ENCODE results near the gene PCSK1.
A peak's percentile ranks its signal among the peaks of the same experiment; 100 is the strongest.
"Not testable (repeated sequence)": the region's sequence is repeated elsewhere in the genome, so short reads cannot be mapped to it uniquely, and the experiment has no call there.

Gene PCSK1

DNA sequence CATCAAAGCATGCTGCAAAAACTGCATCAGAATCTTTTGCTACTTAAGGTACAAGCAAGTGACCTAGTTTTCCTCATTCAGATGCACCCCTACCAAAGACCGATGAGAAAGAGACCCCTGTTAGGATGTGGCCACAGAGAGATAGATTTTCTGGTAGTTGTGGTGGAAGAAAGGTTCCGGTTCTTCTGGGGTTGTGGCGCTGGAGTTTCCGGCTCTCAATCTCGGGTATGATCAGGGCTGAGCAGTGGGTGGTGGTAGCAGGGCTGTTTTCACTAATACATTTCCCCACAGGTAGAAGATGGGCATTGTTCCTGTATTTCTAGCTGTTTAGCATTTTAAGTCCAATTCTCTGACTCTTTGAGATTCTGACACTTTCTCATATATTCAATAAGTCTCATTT is 58.4 kb downstream of the PCSK1 start:
- H3K4me3 ChIP-seq (ENCODE audit: low read depth, low read length), result no peak overlapping the region
- no peaks in the 10 kb centered on the region for H3K36me3 ChIP-seq (ENCODE audit: insufficient read depth, low read length)
- no peak overlapping the region for H3K27ac ChIP-seq (ENCODE audit: low read depth, low read length)
- no peaks in the 10 kb centered on the region for H3K4me1 ChIP-seq (ENCODE audit: control insufficient read depth, insufficient read depth, low read length, unreplicated experiment)
- no peaks in the 10 kb centered on the region for H3K27me3 ChIP-seq (ENCODE audit: insufficient read depth, low read length)
- no peak overlapping the region for H2AFZ ChIP-seq (ENCODE audit: low read length, unreplicated experiment)
- H3K79me2 ChIP-seq (ENCODE audit: control insufficient read depth, insufficient read depth, low read length, unreplicated experiment), result no peaks in the 10 kb centered on the region

DNA sequence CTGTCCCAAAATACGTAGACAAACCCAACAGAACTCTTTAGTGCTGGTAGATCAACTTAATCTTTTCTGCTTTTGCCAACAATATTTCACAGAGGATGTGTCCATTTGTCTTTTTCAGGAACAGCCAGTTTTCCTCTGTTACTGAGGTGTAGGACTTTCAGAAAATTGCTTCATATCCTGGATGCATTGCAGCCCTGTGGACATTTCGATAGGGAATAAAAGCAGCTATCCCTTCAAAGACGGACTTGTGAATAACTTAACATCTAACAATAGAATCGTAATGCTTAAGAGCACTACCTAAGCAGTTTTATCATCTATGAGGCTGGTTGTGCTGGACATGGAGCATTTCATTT is 59.7 kb downstream of the PCSK1 start:
- Histone ChIP-seq H3K4me1 (ENCODE audit: control insufficient read depth, insufficient read depth, low read length, unreplicated experiment) (no peaks in the 10 kb centered on the region), H3K79me2 (ENCODE audit: control insufficient read depth, insufficient read depth, low read length, unreplicated experiment) (no peaks in the 10 kb centered on the region), H3K4me3 (ENCODE audit: low read depth, low read length) (no peak overlapping the region), H3K36me3 (ENCODE audit: insufficient read depth, low read length) (no peaks in the 10 kb centered on the region), H2AFZ (ENCODE audit: low read length, unreplicated experiment) (no peak overlapping the region), H3K27me3 (ENCODE audit: insufficient read depth, low read length) (no peaks in the 10 kb centered on the region), H3K27ac (ENCODE audit: low read depth, low read length) (no peak overlapping the region)

DNA sequence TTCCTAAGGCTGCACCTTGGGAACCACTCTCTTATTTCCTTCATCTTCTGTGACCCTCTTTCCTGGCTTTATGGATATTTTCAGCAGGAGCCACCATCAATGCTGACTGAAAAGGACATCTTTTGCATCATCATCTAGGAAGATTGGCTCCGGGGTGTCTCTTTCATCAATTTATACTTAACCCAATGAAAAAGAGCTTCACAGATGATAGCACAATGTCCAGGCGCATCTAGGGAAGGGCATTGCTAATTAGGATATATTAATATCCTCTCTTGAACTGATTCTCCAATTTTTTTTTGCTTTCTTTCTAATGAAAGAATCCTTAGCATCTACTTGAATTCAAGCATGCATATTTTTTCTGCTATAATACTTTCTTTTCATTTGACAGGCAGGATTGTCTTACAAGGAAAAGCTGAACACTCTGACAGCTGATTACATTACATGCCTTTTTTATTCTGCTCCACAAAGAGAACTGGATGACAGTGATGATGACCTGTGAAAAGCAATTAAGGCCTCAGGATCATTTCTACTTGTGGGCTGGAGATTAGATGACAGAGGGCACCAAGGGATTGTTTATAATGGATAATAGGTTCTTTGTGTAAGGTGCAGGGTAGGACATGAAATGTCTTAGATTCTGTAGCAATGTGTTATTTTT is 60.2 kb downstream of the PCSK1 start:
- Histone ChIP-seq H3K36me3 (ENCODE audit: insufficient read depth, low read length) (no peaks in the 10 kb centered on the region), H3K4me3 (ENCODE audit: low read depth, low read length) (no peak overlapping the region)

DNA sequence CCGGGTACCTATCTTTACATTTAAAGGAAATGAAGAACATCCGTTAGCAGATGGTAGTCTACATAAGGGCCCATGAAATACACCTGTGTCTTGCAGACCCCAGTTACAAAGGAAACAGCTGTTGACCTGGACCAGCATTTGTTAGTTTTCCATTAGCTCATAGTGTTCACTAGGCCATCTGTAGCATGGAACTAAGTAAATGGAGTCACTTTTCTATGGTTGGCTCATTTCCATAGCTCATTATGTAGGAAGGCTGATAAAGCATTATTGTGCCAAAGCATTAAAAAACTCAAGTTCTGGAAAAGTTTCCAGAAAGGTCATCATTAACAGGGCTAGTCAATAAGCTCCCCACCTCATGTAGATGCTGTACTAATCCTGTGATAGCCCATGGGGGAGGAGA is 62.1 kb downstream of the PCSK1 start:
- no peaks in the 10 kb centered on the region for H3K27me3 ChIP-seq (ENCODE audit: insufficient read depth, low read length)
- H3K4me1 ChIP-seq (ENCODE audit: control insufficient read depth, insufficient read depth, low read length, unreplicated experiment), result no peaks in the 10 kb centered on the region
- H3K36me3 ChIP-seq (ENCODE audit: insufficient read depth, low read length), result no peaks in the 10 kb centered on the region
- no peaks in the 10 kb centered on the region for H3K79me2 ChIP-seq (ENCODE audit: control insufficient read depth, insufficient read depth, low read length, unreplicated experiment)
- no peak overlapping the region for H3K27ac ChIP-seq (ENCODE audit: low read depth, low read length)
- H3K4me3 ChIP-seq (ENCODE audit: low read depth, low read length), result no peak overlapping the region
- H2AFZ ChIP-seq (ENCODE audit: low read length, unreplicated experiment), result no peak overlapping the region

More for the DNA sequence above, 60.2 kb downstream of the PCSK1 start:
- Histone ChIP-seq H3K27ac (ENCODE audit: low read depth, low read length) (no peak overlapping the region), H3K79me2 (ENCODE audit: control insufficient read depth, insufficient read depth, low read length, unreplicated experiment) (no peaks in the 10 kb centered on the region), H2AFZ (ENCODE audit: low read length, unreplicated experiment) (no peak overlapping the region), H3K27me3 (ENCODE audit: insufficient read depth, low read length) (no peaks in the 10 kb centered on the region), H3K4me1 (ENCODE audit: control insufficient read depth, insufficient read depth, low read length, unreplicated experiment) (no peaks in the 10 kb centered on the region)

DNA sequence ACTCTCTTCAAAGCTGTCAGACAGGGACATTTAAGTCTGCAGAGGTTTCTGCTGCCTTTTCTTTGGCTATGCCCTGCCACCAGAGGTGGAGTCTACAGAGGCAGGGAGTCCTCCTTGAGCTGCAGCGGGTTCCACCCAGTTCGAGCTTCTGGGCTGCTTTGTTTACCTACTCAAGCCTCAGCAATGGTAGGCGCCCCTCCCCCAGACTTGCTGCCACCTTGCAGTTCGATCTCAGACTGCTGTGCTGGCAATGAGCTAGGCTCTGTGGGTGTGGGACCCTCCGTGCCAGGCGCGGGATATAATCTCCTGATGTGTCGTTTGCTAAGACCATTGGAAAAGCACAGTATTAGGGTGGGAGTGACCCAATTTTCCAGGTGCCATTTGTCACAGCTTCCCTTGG is 65.7 kb downstream of the PCSK1 start:
- H3K27me3 ChIP-seq (ENCODE audit: insufficient read depth, low read length); H2AFZ ChIP-seq (ENCODE audit: low read length, unreplicated experiment); H3K36me3 ChIP-seq (ENCODE audit: insufficient read depth, low read length); H3K79me2 ChIP-seq (ENCODE audit: control insufficient read depth, insufficient read depth, low read length, unreplicated experiment); H3K27ac ChIP-seq (ENCODE audit: low read depth, low read length); H3K4me1 ChIP-seq (ENCODE audit: control insufficient read depth, insufficient read depth, low read length, unreplicated experiment); H3K4me3 ChIP-seq (ENCODE audit: low read depth, low read length): not testable (repeated sequence)

DNA sequence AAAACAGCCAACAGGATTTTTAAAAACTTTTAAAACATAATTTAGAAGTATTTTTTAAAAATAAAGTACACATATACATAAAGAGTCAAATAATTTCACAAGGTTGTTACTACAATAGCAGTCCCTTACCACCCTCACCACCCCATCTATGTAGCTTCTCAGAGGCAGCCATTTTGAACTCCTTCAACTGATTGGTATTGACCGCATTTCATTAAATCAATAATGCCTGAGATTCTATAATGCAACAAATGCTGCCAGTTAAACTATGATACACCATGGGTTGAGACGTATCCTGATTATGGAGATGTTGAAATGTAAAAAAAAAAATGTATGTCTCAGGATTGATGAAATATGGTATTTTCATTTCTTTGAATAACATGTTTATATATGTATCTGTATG is 78.8 kb downstream of the PCSK1 start:
- Histone ChIP-seq H3K27ac (ENCODE audit: low read depth, low read length) (no peak overlapping the region), H3K79me2 (ENCODE audit: control insufficient read depth, insufficient read depth, low read length, unreplicated experiment) (no peaks in the 10 kb centered on the region), H3K36me3 (ENCODE audit: insufficient read depth, low read length) (no peaks in the 10 kb centered on the region), H2AFZ (ENCODE audit: low read length, unreplicated experiment) (no peak overlapping the region), H3K27me3 (ENCODE audit: insufficient read depth, low read length) (no peaks in the 10 kb centered on the region), H3K4me1 (ENCODE audit: control insufficient read depth, insufficient read depth, low read length, unreplicated experiment) (peaks cover 9% of the 10 kb centered on the region), H3K4me3 (ENCODE audit: low read depth, low read length) (no peak overlapping the region)

DNA sequence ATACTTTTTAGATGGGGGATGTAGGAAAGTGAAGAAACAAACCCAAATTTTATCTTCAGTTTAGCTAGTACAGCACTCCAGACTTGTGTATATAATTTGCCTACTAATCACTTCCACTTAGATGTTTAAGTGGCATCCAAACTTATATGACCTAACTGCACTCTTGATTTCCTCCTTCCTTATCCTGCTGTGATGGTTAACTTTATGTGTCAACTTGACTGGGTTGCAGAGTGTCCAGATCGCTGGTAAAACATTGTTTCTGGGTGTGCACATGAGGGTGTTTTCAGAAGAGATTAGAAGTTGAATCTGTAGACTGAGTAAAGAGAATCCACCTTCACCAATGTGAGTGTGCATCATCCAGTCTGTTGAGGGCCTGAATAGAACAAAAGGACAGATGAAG is 79.8 kb downstream of the PCSK1 start:
- Histone ChIP-seq H3K27ac (ENCODE audit: low read depth, low read length) (no peak overlapping the region), H3K4me1 (ENCODE audit: control insufficient read depth, insufficient read depth, low read length, unreplicated experiment) (peaks cover 13% of the 10 kb centered on the region), H2AFZ (ENCODE audit: low read length, unreplicated experiment) (no peak overlapping the region), H3K79me2 (ENCODE audit: control insufficient read depth, insufficient read depth, low read length, unreplicated experiment) (no peaks in the 10 kb centered on the region), H3K27me3 (ENCODE audit: insufficient read depth, low read length) (no peaks in the 10 kb centered on the region), H3K36me3 (ENCODE audit: insufficient read depth, low read length) (no peaks in the 10 kb centered on the region), H3K4me3 (ENCODE audit: low read depth, low read length) (no peak overlapping the region)

DNA sequence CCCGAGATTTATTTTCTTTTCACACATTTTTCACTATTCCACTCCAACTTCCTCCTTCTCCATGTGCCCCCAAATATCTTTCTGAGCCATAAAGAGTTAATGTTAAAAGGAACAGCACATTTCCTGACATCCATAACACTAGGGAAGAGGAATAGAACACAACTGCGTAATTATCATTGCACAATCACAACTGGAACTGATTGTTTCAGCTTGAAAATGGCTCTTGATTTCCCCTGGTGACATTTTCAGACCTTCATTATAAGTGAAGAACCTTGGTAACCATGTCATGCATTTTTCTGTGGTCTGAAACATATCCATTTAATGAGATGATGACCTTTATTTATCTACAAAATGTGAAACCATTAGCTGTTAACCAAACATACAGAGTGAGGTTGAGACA is 82.4 kb downstream of the PCSK1 start:
- H3K36me3 ChIP-seq (ENCODE audit: insufficient read depth, low read length), result no peaks in the 10 kb centered on the region
- no peak overlapping the region for H3K4me3 ChIP-seq (ENCODE audit: low read depth, low read length)
- H3K27me3 ChIP-seq (ENCODE audit: insufficient read depth, low read length), result no peaks in the 10 kb centered on the region
- H3K79me2 ChIP-seq (ENCODE audit: control insufficient read depth, insufficient read depth, low read length, unreplicated experiment), result no peaks in the 10 kb centered on the region
- H3K27ac ChIP-seq (ENCODE audit: low read depth, low read length), result 0 out of 2 replicates have a peak overlapping the region, but pooled peaks have one; percentile 0
- H2AFZ ChIP-seq (ENCODE audit: low read length, unreplicated experiment), result no peak overlapping the region
- peaks cover 24% of the 10 kb centered on the region for H3K4me1 ChIP-seq (ENCODE audit: control insufficient read depth, insufficient read depth, low read length, unreplicated experiment)

DNA sequence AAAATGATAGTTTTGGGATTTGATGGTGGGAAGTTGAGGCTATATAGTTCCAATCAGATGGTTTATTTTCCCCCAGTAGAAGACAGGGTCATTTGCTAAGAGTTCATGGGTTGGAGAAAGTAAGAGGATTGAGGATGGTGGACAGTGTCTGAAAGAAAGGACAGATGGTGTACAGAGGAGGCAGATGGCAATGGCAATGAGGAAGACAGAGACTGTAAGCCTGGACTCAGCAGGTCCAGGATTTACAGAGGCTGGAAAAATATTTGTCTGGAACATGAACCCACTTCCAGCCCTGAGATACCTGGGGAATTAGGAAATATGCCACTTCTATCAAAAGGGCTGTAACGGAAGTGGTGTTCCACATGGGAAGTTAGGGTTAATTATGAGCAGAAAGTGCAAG is 84.5 kb downstream of the PCSK1 start:
- H3K79me2 ChIP-seq (ENCODE audit: control insufficient read depth, insufficient read depth, low read length, unreplicated experiment), result no peaks in the 10 kb centered on the region
- H3K4me1 ChIP-seq (ENCODE audit: control insufficient read depth, insufficient read depth, low read length, unreplicated experiment), result peaks cover 32% of the 10 kb centered on the region
- no peaks in the 10 kb centered on the region for H3K27me3 ChIP-seq (ENCODE audit: insufficient read depth, low read length)
- no peak overlapping the region for H3K4me3 ChIP-seq (ENCODE audit: low read depth, low read length)
- no peak overlapping the region for H2AFZ ChIP-seq (ENCODE audit: low read length, unreplicated experiment)
- H3K36me3 ChIP-seq (ENCODE audit: insufficient read depth, low read length), result no peaks in the 10 kb centered on the region
- peak overlapping the region; percentile 66 for H3K27ac ChIP-seq (ENCODE audit: low read depth, low read length)

DNA sequence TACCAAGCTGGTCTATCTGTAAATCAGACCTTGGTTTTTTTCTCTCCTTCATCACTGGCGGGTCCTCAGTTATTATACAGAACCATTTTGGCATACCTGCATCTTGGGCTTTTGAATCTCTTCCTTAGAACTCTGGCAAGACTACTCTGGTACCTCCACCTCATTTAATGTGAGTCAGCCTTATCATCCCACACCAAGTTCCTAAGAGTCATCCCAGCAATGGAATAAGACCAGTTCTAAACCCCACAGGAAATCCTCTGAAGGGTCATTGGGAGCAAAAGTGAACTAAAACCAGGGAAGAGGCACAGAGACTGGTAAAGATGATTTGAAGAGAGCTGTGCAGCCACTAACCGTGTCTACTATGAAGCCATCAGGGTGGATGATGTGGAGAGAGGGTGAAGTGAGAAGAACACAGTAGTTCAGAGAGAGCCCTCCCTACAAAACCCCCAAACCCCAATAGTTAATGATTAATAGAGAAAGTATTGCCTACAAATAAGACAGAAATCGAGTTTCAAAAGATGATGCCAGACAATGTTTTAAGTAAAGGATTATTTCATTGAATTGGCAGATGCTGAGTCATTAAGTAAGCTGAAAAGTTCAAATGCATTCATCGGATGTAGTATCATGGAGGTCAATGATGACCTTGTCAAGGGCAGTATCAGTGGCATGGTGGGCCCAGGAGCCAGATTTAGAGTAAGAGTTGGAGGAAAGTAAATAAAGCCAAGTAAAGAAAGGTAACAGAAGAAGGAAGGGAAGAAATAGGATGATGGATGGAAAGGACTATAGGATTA is 85.4 kb downstream of the PCSK1 start:
- H3K36me3 ChIP-seq (ENCODE audit: insufficient read depth, low read length), result no peaks in the 10 kb centered on the region
- H3K4me3 ChIP-seq (ENCODE audit: low read depth, low read length), result no peak overlapping the region
- H3K27me3 ChIP-seq (ENCODE audit: insufficient read depth, low read length), result no peaks in the 10 kb centered on the region
- H3K79me2 ChIP-seq (ENCODE audit: control insufficient read depth, insufficient read depth, low read length, unreplicated experiment), result no peaks in the 10 kb centered on the region
- H2AFZ ChIP-seq (ENCODE audit: low read length, unreplicated experiment), result no peak overlapping the region
- peaks cover 41% of the 10 kb centered on the region for H3K4me1 ChIP-seq (ENCODE audit: control insufficient read depth, insufficient read depth, low read length, unreplicated experiment)
- H3K27ac ChIP-seq (ENCODE audit: low read depth, low read length), result peak overlapping the region; percentile 66

Data from ACC112 (cell line).